K562 (cell line): ENCODE results near the gene CCDC158. TPM values are rescaled to one million over a fixed set of nuclear protein-coding genes. Genes with fewer than 3 reads are reported as not detected.
A peak's percentile ranks its signal among the peaks of the same experiment; 100 is the strongest.

Experiments used
- ATAC-seq: fragments of 200-7000 bp; cut with Tn5 transposase; 3 replicates; pipeline ENCODE4 v1.9.1; 2020; ENCODE audit warnings: moderate library complexity
- BruUV-seq: library from RNA; stranded (reverse); fragments of 400-500 nt; replicated peaks from 2 replicates; lab custom pipeline; 2021; lab: Mats Ljungman, UMichigan
- CTCF ChIA-PET: fragments of 300-600 bp; formaldehyde crosslinking; extraction: SDS; loops from one replicate; lab custom pipeline; 2021; ENCODE audit warnings: low intra/inter-chr PET ratio; lab: Yijun Ruan, JAX
- POLR2A ChIA-PET: fragments of 300-600, 350-650 bp; sonication (Branson Sonifier 250); formaldehyde crosslinking; extraction: SDS; loops from one replicate; lab custom pipeline; 2021; ENCODE audit warnings: antibody characterized with exemption, inconsistent platforms; lab: Yijun Ruan, JAX
- DNase-seq, 4 experiments: peaks; one replicate each; pipeline versions ENCODE4 v3.0.0 to v3.0.0-alpha.2; 2011 to 2018; ENCODE audit warnings: low spot score in 3 of 4, mixed read lengths in 3 of 4; ENCODE audit errors: extremely low read depth in 1 of 4
- FAIRE-seq: peaks from 2 replicates; lab custom pipeline; 2011; peaks lifted over from hg19 to GRCh38; lab: Jason Lieb, UNC
- H2AFZ ChIP-seq: 2 replicates; pipeline ENCODE4 v1.6.0; 2011; ENCODE audit warnings: low read depth, low read length, control low read depth, inconsistent platforms
- H3K27ac ChIP-seq: fragments of 200-600 bp; 3 replicates; pipeline ENCODE4 v1.8.0; 2011; ENCODE audit warnings: low read depth, mild to moderate bottlenecking, control low read depth, inconsistent platforms, low read length, moderate library complexity, mixed read lengths; ENCODE audit errors: extremely low read depth
- H3K27me3 ChIP-seq, 2 experiments: fragments of 300-600 bp in 1 of 2; 2 replicates in 1 of 2; 3 replicates in 1 of 2; pipeline versions ENCODE4 v1.6.0 to v1.8.0; 2011; ENCODE audit warnings: inconsistent platforms in 2 of 2, low read length in 2 of 2, mild to moderate bottlenecking in 1 of 2, mixed read lengths in 1 of 2, moderate library complexity in 1 of 2; ENCODE audit not compliant: control insufficient read depth in 2 of 2, insufficient read depth in 2 of 2
- H3K36me3 ChIP-seq: fragments of 300-600 bp; 3 replicates; pipeline ENCODE4 v1.8.0; 2011; ENCODE audit warnings: mild to moderate bottlenecking, low read length, inconsistent platforms; ENCODE audit not compliant: control insufficient read depth, insufficient read depth
- H3K4me1 ChIP-seq, 2 experiments: fragments of 200-600 bp in 1 of 2; replicated peaks in 1 of 2; 2 replicates in 1 of 2; 3 replicates in 1 of 2; pipeline versions ENCODE4 v1.5.1 to v1.8.0; 2011; ENCODE audit warnings: inconsistent platforms in 2 of 2, low read length in 2 of 2, mild to moderate bottlenecking in 1 of 2, mixed read lengths in 1 of 2, moderate library complexity in 1 of 2; ENCODE audit not compliant: control insufficient read depth in 2 of 2, insufficient read depth in 2 of 2
- H3K4me2 ChIP-seq: 2 replicates; pipeline ENCODE4 v1.6.1; 2011; ENCODE audit warnings: low read length, control low read depth, inconsistent platforms, mixed read lengths; ENCODE audit not compliant: insufficient read depth
- H3K4me3 ChIP-seq: fragments of 200-600 bp; sonication (generic), shearing (Covaris generic); 2 replicates; pipeline ENCODE4 v1.5.1; 2016; ENCODE audit warnings: control low read depth, inconsistent platforms
- H3K79me2 ChIP-seq: fragments of 200-600 bp; 3 replicates; pipeline ENCODE4 v1.8.0; 2011; ENCODE audit warnings: low read length, inconsistent platforms; ENCODE audit not compliant: control insufficient read depth, insufficient read depth
- H3K9ac ChIP-seq, 2 experiments: 2 replicates each; pipeline versions ENCODE4 v1.6.0 to v1.6.1; 2011; ENCODE audit warnings: low read depth in 2 of 2, low read length in 2 of 2, control low read depth in 1 of 2, inconsistent platforms in 1 of 2, mild to moderate bottlenecking in 1 of 2, mixed read lengths in 1 of 2; ENCODE audit not compliant: insufficient read depth in 1 of 2
- H3K9me1 ChIP-seq: one replicate; pipeline ENCODE4 v1.6.0; 2011; ENCODE audit warnings: inconsistent platforms, mild to moderate bottlenecking, low read length, moderate library complexity; ENCODE audit not compliant: control insufficient read depth, insufficient read depth
- H3K9me3 ChIP-seq: replicated peaks from 2 replicates; pipeline ENCODE4 v1.5.1; 2011; ENCODE audit warnings: low read depth, low read length, inconsistent platforms; ENCODE audit not compliant: control insufficient read depth, insufficient read depth
- H4K20me1 ChIP-seq: replicated peaks from 2 replicates; pipeline ENCODE4 v1.6.1; 2011; ENCODE audit warnings: low read length, inconsistent platforms, mixed read lengths; ENCODE audit not compliant: control insufficient read depth, insufficient read depth
- DIDO1 ChIP-seq: fragments of 450-650 bp; IDR thresholded peaks from 2 replicates; pipeline ENCODE4 v1.6.1; 2016; ENCODE audit warnings: low read depth, missing biosample characterization, missing genetic modification characterization
- ESRRB ChIP-seq: fragments of 250-450 bp; sonication (Bioruptor Pico); IDR thresholded peaks from 2 replicates; pipeline ENCODE4 v1.5.0; 2020; ENCODE audit warnings: mild to moderate bottlenecking, moderate library complexity, borderline replicate concordance
- ETS2 ChIP-seq: IDR thresholded peaks from 2 replicates; pipeline ENCODE4 v1.6.1; 2016; ENCODE audit warnings: borderline replicate concordance, missing genetic modification characterization, mild to moderate bottlenecking, moderate library complexity, missing compliant biosample characterization; ENCODE audit not compliant: poor library complexity, severe bottlenecking
- EZH2 ChIP-seq: IDR thresholded peaks from 2 replicates; pipeline ENCODE4 v1.6.1; 2012; ENCODE audit warnings: low read depth, mild to moderate bottlenecking, inconsistent platforms, low read length, borderline replicate concordance
- FOSL1 ChIP-seq: fragments of 200-800 bp; sonication (Bioruptor generic); conservative IDR thresholded peaks from 2 replicates; pipeline ENCODE4 v1.6.1; 2016; ENCODE audit warnings: missing genetic modification characterization, missing compliant biosample characterization
- HDAC8 ChIP-seq: fragments of 450-650 bp; IDR thresholded peaks from 2 replicates; pipeline ENCODE4 v1.6.1; 2016; ENCODE audit warnings: mild to moderate bottlenecking, missing genetic modification characterization, moderate library complexity, missing compliant biosample characterization
- HNRNPK ChIP-seq: fragments of 200-400 bp; formaldehyde crosslinking; IDR thresholded peaks from one replicate; pipeline ENCODE4 v1.6.1; 2018; ENCODE audit warnings: mild to moderate bottlenecking, low read depth, low read length; ENCODE audit not compliant: poor library complexity, severe bottlenecking
- MCM2 ChIP-seq: fragments of 450-650 bp; IDR thresholded peaks from 2 replicates; pipeline ENCODE4 v1.6.1; 2017; ENCODE audit warnings: low read depth, mild to moderate bottlenecking
- MITF ChIP-seq: IDR thresholded peaks from 2 replicates; pipeline ENCODE4 v1.6.1; 2014; ENCODE audit warnings: antibody characterized with exemption
- RBFOX2 ChIP-seq: fragments of 200-400 bp; formaldehyde crosslinking; IDR thresholded peaks from 2 replicates; pipeline ENCODE4 v1.6.1; 2017; ENCODE audit warnings: low read depth, mild to moderate bottlenecking, low read length, moderate library complexity
- RBM25 ChIP-seq: fragments of 200-400 bp; formaldehyde crosslinking; IDR thresholded peaks from 2 replicates; pipeline ENCODE4 v1.6.1; 2018; ENCODE audit warnings: low read length, low read depth, moderate library complexity; ENCODE audit not compliant: severe bottlenecking
- ZC3H8 ChIP-seq: fragments of 450-650 bp; IDR thresholded peaks from 2 replicates; pipeline ENCODE4 v1.6.1; 2017
- ZFP30 ChIP-seq: fragments of 250-450 bp; sonication (Bioruptor Pico); IDR thresholded peaks from 2 replicates; pipeline ENCODE4 v1.8.0; 2022; ENCODE audit warnings: moderate library complexity, mild to moderate bottlenecking, inconsistent platforms, borderline replicate concordance
- ZNF121 ChIP-seq: sonication (generic); formaldehyde crosslinking; conservative IDR thresholded peaks from 2 replicates; pipeline ENCODE4 v1.8.0; 2022; ENCODE audit warnings: missing genetic modification reagents
- ZNF134 ChIP-seq: fragments of 250-450 bp; sonication (Bioruptor Pico); conservative IDR thresholded peaks from 2 replicates; pipeline ENCODE4 v1.4.0; 2020
- ZNF274 ChIP-seq: IDR thresholded peaks from 2 replicates; pipeline ENCODE4 v1.6.1; 2011; ENCODE audit warnings: low read depth, mild to moderate bottlenecking, low read length, moderate library complexity, borderline replicate concordance
- ZNF699 ChIP-seq: fragments of 250-450 bp; sonication (Bioruptor Pico); IDR thresholded peaks from 2 replicates; pipeline ENCODE4 v1.8.0; 2021; ENCODE audit warnings: mild to moderate bottlenecking, moderate library complexity; ENCODE audit not compliant: insufficient replicate concordance
- WGBS: fragments of 100-300 bp; shearing (Covaris generic); methylation state at CpG from one replicate; pipeline ENCODE4 v1.1.6; 2016; ENCODE audit warnings: low coverage, mixed read lengths; ENCODE audit not compliant: insufficient coverage; ENCODE audit errors: missing lambda C conversion rate; 5-methylcytosine and 5-hydroxymethylcytosine counted together
- in situ Hi-C: fragments of 300-500 bp; cut with MboI; formaldehyde crosslinking; loops from 4 replicates; pipeline ENCODE4 v1.15.0; 2018; ENCODE audit warnings: inconsistent platforms, mixed read lengths
- intact Hi-C: fragments of 100-400 bp; cut with micrococcal nuclease; formaldehyde crosslinking; loops from 2 replicates; pipeline ENCODE4 v1.14.2; 2022
- polyA plus RNA-seq, 8 experiments: library from polyadenylated mRNA; depleted of rRNA in 4 of 8; stranded (reverse) in 5 of 8; unstranded in 3 of 8; fragments of >200 nt; fragmentation: Nextera tagmentation in 2 of 8; fragmentation: Illumina TruSeq in 1 of 8; extraction: Ambion mirVana in 2 of 8; extraction: Trizol in 1 of 8; gene quantifications; 2 replicates each; pipeline versions ENCODE4 v1.2.1 to v1.2.3, GENCODE V29; 2011 to 2014; ENCODE audit warnings: inconsistent platforms in 1 of 8, missing spikeins in 1 of 8
- total RNA-seq, 7 experiments: library from RNA; depleted of rRNA in 6 of 7; stranded (reverse); fragments of >200 nt in 6 of 7; fragmentation: Illumina TruSeq in 2 of 7; extraction: Trizol in 2 of 7; gene quantifications; 2 replicates each; pipeline versions ENCODE4 v1.2.1 to v1.2.3, GENCODE V29; 2011 to 2021; ENCODE audit warnings: low replicate concordance in 1 of 7

CCDC158 gene
- total and polyA plus RNA-seq, 9 of the 15 experiments (the other 6 are each of a cell fraction or from before 2014, with no cell fraction given), result not detected

GRCh38 chr4:76453232-76453631 lies 32.3 kb upstream of the CCDC158 start:
- no peak overlapping the region for H3K4me2 ChIP-seq
- H3K4me3 ChIP-seq, result no peak overlapping the region
- H3K27me3 ChIP-seq, result no peaks in the 10 kb centered on the region; a peak in 2 of 5 replicates
- no peak for ATAC-seq
- no peaks in the 10 kb centered on the region for H3K9me1 ChIP-seq
- FAIRE-seq, result no peak
- ChIA-PET CTCF (no interaction called here), POLR2A (no interaction called here)
- H2AFZ ChIP-seq, result no peak overlapping the region
- no peaks in the 10 kb centered on the region for H3K36me3 ChIP-seq
- H3K9ac ChIP-seq, result no peak overlapping the region
- no peaks in the 10 kb centered on the region for H3K4me1 ChIP-seq
- intact Hi-C loops (no loop called here), in situ Hi-C loops (no loop called here)
- BruUV-seq, result no TSS peak
- WGBS, result 0% methylated on average over 2 of the region's 2 CpGs
- no peak overlapping the region for H3K27ac ChIP-seq
- H4K20me1 ChIP-seq, result no peaks in the 10 kb centered on the region
- DNase-seq, result no peak
- TF ChIP-seq ZNF121 (CRISPR knock-in tag) (peak; percentile 25), RBM25 (peak; percentile 7), RBFOX2 (no peak)
- no peaks in the 10 kb centered on the region for H3K9me3 ChIP-seq
- no peaks in the 10 kb centered on the region for H3K79me2 ChIP-seq

GRCh38 chr4:76449833-76450232 lies 28.9 kb upstream of the CCDC158 start:
- Histone ChIP-seq H3K27ac (no peak overlapping the region), H2AFZ (no peak overlapping the region), H3K27me3 (peaks cover 0 to 7% of the 10 kb centered on the region in 2 experiments; a peak in 2 of 5 replicates), H3K79me2 (no peaks in the 10 kb centered on the region), H3K9me3 (no peaks in the 10 kb centered on the region), H3K36me3 (no peaks in the 10 kb centered on the region), H3K9ac (no peak overlapping the region), H3K4me2 (no peak overlapping the region), H3K4me3 (no peak overlapping the region), H4K20me1 (no peaks in the 10 kb centered on the region), H3K9me1 (no peaks in the 10 kb centered on the region), H3K4me1 (no peaks in the 10 kb centered on the region)
- 0% methylated on average over 2 of the region's 2 CpGs for WGBS
- BruUV-seq, result no TSS peak
- intact Hi-C loops, result no loop called here
- ChIA-PET POLR2A (no interaction called here), CTCF (no interaction called here)
- FAIRE-seq (no peak), DNase-seq (no peak), ATAC-seq (no peak)
- in situ Hi-C loops, result no loop called here
- TF ChIP-seq ESRRB (CRISPR knock-in tag), result no peak
- TF ChIP-seq ETS2 (tag), result no peak
- TF ChIP-seq ZNF274, result no peak
- TF ChIP-seq ZC3H8, result no peak
- TF ChIP-seq EZH2, result no peak
- no peak for TF ChIP-seq FOSL1
- no peak for TF ChIP-seq DIDO1 (tag)
- no peak for TF ChIP-seq ZNF699 (CRISPR knock-in tag)
- no peak for TF ChIP-seq ZNF134 (CRISPR knock-in tag)
- TF ChIP-seq MITF, result no peak
- no peak for TF ChIP-seq HNRNPK
- no peak for TF ChIP-seq MCM2
- TF ChIP-seq ZFP30 (CRISPR knock-in tag), result no peak
- TF ChIP-seq HDAC8 (tag), result no peak
